Osteoblast (primary cell): ENCODE data around the gene MCF2L. TPM values are rescaled to one million over a fixed set of nuclear protein-coding genes. Genes with fewer than 3 reads are reported as not detected.

Source experiments
- DNase-seq: peaks from one replicate; pipeline ENCODE4 v3.0.0; 2011; ENCODE audit warnings: low spot score, mixed read lengths; ENCODE audit not compliant: insufficient read length; ENCODE audit errors: missing footprints
- H2AFZ ChIP-seq: 2 replicates; pipeline ENCODE4 v1.6.0; 2011; ENCODE audit warnings: mild to moderate bottlenecking, low read length
- H3K27ac ChIP-seq: 2 replicates; pipeline ENCODE4 v1.5.1; 2011; ENCODE audit warnings: mild to moderate bottlenecking, low read depth, low read length, moderate library complexity
- H3K27me3 ChIP-seq: 2 replicates; pipeline ENCODE4 v1.6.0; 2012; ENCODE audit warnings: mild to moderate bottlenecking, control low read depth, inconsistent platforms, low read length, moderate library complexity; ENCODE audit not compliant: insufficient read depth
- H3K36me3 ChIP-seq: 2 replicates; pipeline ENCODE4 v1.5.1; 2011; ENCODE audit warnings: mild to moderate bottlenecking, low read length, control low read depth, moderate library complexity; ENCODE audit not compliant: insufficient read depth
- H3K4me1 ChIP-seq: 2 replicates; pipeline ENCODE4 v1.5.1; 2011; ENCODE audit warnings: mild to moderate bottlenecking, low read length, control low read depth, moderate library complexity; ENCODE audit not compliant: insufficient read depth
- H3K4me2 ChIP-seq: 2 replicates; pipeline ENCODE4 v1.6.0; 2011; ENCODE audit warnings: mild to moderate bottlenecking, low read length; ENCODE audit not compliant: insufficient read depth
- H3K4me3 ChIP-seq: fragments of 200-600 bp; sonication (generic); 3 replicates; pipeline ENCODE4 v1.5.1; 2012; ENCODE audit warnings: mild to moderate bottlenecking, low read length, inconsistent platforms; ENCODE audit not compliant: insufficient read depth
- H3K79me2 ChIP-seq: 2 replicates; pipeline ENCODE4 v1.6.0; 2012; ENCODE audit warnings: mild to moderate bottlenecking, low read length, control low read depth, inconsistent platforms; ENCODE audit not compliant: insufficient read depth
- H3K9me3 ChIP-seq: 2 replicates; pipeline ENCODE4 v1.5.1; 2011; ENCODE audit warnings: low read depth, low read length, control low read depth
- H4K20me1 ChIP-seq: 2 replicates; pipeline ENCODE4 v1.6.0; 2012; ENCODE audit warnings: mild to moderate bottlenecking, low read length, control low read depth; ENCODE audit not compliant: insufficient read depth
- CTCF ChIP-seq: IDR thresholded peaks from 2 replicates; pipeline ENCODE4 v1.5.1; 2011; ENCODE audit warnings: mild to moderate bottlenecking, low read depth, low read length, moderate library complexity; ENCODE audit errors: extremely low read depth
- total RNA-seq: library from RNA; depleted of rRNA; stranded (reverse); fragments of >200 nt; gene quantifications from 2 replicates; pipeline ENCODE4 v1.2.3, GENCODE V29; 2012

MCF2L gene
- total RNA-seq, 1 donor: 6.5 TPM

- no peak overlapping the region for H3K4me2 ChIP-seq
- H2AFZ ChIP-seq: no peak overlapping the region
- no peaks in the 10 kb centered on the region for H3K4me1 ChIP-seq
- H4K20me1 ChIP-seq: no peaks in the 10 kb centered on the region
- H3K27me3 ChIP-seq: no peaks in the 10 kb centered on the region
- H3K9me3 ChIP-seq: no peaks in the 10 kb centered on the region
- no peaks in the 10 kb centered on the region for H3K79me2 ChIP-seq
- TF ChIP-seq CTCF: no peak
- H3K27ac ChIP-seq: no peak overlapping the region
- DNase-seq: no peak
- H3K36me3 ChIP-seq: no peaks in the 10 kb centered on the region
- no peak overlapping the region for H3K4me3 ChIP-seq
These were observed 117.2 kb downstream of the MCF2L start for GRCh38 chr13:113086031-113086750.

- Histone ChIP-seq H3K4me3 (no peak overlapping the region), H4K20me1 (no peaks in the 10 kb centered on the region), H2AFZ (no peak overlapping the region), H3K9me3 (no peaks in the 10 kb centered on the region), H3K4me2 (no peak overlapping the region), H3K36me3 (no peaks in the 10 kb centered on the region), H3K27ac (no peak overlapping the region), H3K79me2 (no peaks in the 10 kb centered on the region), H3K4me1 (no peaks in the 10 kb centered on the region), H3K27me3 (no peaks in the 10 kb centered on the region)
- TF ChIP-seq CTCF: no peak
- no peak for DNase-seq
These were observed 118.2 kb downstream of the MCF2L start for GRCh38 chr13:113086991-113087922.

GRCh38 chr13:113087923-113088690, 119.1 kb downstream of the MCF2L start:
- DNase-seq: no peak
- H3K27ac ChIP-seq: no peak overlapping the region
- no peaks in the 10 kb centered on the region for H3K36me3 ChIP-seq
- H3K4me2 ChIP-seq: no peak overlapping the region
- H3K4me3 ChIP-seq: no peak overlapping the region
- H2AFZ ChIP-seq: no peak overlapping the region
- H3K9me3 ChIP-seq: no peaks in the 10 kb centered on the region
- no peaks in the 10 kb centered on the region for H3K27me3 ChIP-seq
- no peaks in the 10 kb centered on the region for H3K4me1 ChIP-seq
- no peak for TF ChIP-seq CTCF
- no peaks in the 10 kb centered on the region for H4K20me1 ChIP-seq
- no peaks in the 10 kb centered on the region for H3K79me2 ChIP-seq
